ENCODE results near the gene CNBP. TPM values are rescaled to one million over a fixed set of nuclear protein-coding genes. Genes with fewer than 3 reads are reported as not detected.

Gene CNBP
- total RNA-seq, 1 donor from 2014 or later, result 203 TPM

GRCh38 chr3:129211345-129211744 lies 27.6 kb upstream of the CNBP start:
- H3K4me3 Mint-ChIP-seq (ENCODE audit: unreplicated experiment), result peak overlapping the region; percentile 10
- no peaks in the 10 kb centered on the region for H3K27me3 Mint-ChIP-seq (ENCODE audit: unreplicated experiment)
- H3K36me3 Mint-ChIP-seq (ENCODE audit: unreplicated experiment), result no peaks in the 10 kb centered on the region
- H3K9me3 Mint-ChIP-seq (ENCODE audit: unreplicated experiment), result no peaks in the 10 kb centered on the region
- H3K4me1 Mint-ChIP-seq (ENCODE audit: unreplicated experiment), result peaks cover 13% of the 10 kb centered on the region
- TF ChIP-seq CTCF (IDR thresholded peaks at IDR 0.05), result no peak
- H3K27ac Mint-ChIP-seq (ENCODE audit: unreplicated experiment), result peak overlapping the region; percentile 60
- no peak for DNase-seq (ENCODE audit: extremely low spot score, unreplicated experiment)

GRCh38 chr3:129207479-129207878 lies 23.8 kb upstream of the CNBP start:
- no peak overlapping the region for H3K27ac Mint-ChIP-seq (ENCODE audit: unreplicated experiment)
- no peak overlapping the region for H3K4me3 Mint-ChIP-seq (ENCODE audit: unreplicated experiment)
- DNase-seq (ENCODE audit: extremely low spot score, unreplicated experiment), result no peak
- peaks cover 13% of the 10 kb centered on the region for H3K4me1 Mint-ChIP-seq (ENCODE audit: unreplicated experiment)
- TF ChIP-seq CTCF (IDR thresholded peaks at IDR 0.05), result no peak
- H3K9me3 Mint-ChIP-seq (ENCODE audit: unreplicated experiment), result no peaks in the 10 kb centered on the region
- H3K27me3 Mint-ChIP-seq (ENCODE audit: unreplicated experiment), result no peaks in the 10 kb centered on the region
- H3K36me3 Mint-ChIP-seq (ENCODE audit: unreplicated experiment), result no peaks in the 10 kb centered on the region

GRCh38 chr3:129205109-129205832 lies 21.6 kb upstream of the CNBP start:
- no peaks in the 10 kb centered on the region for H3K36me3 Mint-ChIP-seq (ENCODE audit: unreplicated experiment)
- no peaks in the 10 kb centered on the region for H3K9me3 Mint-ChIP-seq (ENCODE audit: unreplicated experiment)
- no peak for TF ChIP-seq CTCF (IDR thresholded peaks at IDR 0.05)
- no peak for DNase-seq (ENCODE audit: extremely low spot score, unreplicated experiment)
- no peaks in the 10 kb centered on the region for H3K27me3 Mint-ChIP-seq (ENCODE audit: unreplicated experiment)
- H3K4me3 Mint-ChIP-seq (ENCODE audit: unreplicated experiment), result no peak overlapping the region
- H3K4me1 Mint-ChIP-seq (ENCODE audit: unreplicated experiment), result peaks cover 3% of the 10 kb centered on the region
- no peak overlapping the region for H3K27ac Mint-ChIP-seq (ENCODE audit: unreplicated experiment)

GRCh38 chr3:129204473-129204872 lies 20.8 kb upstream of the CNBP start:
- no peaks in the 10 kb centered on the region for H3K9me3 Mint-ChIP-seq (ENCODE audit: unreplicated experiment)
- H3K27ac Mint-ChIP-seq (ENCODE audit: unreplicated experiment), result no peak overlapping the region
- H3K36me3 Mint-ChIP-seq (ENCODE audit: unreplicated experiment), result no peaks in the 10 kb centered on the region
- H3K4me1 Mint-ChIP-seq (ENCODE audit: unreplicated experiment), result no peaks in the 10 kb centered on the region
- no peak for DNase-seq (ENCODE audit: extremely low spot score, unreplicated experiment)
- TF ChIP-seq CTCF (IDR thresholded peaks at IDR 0.05), result no peak
- no peak overlapping the region for H3K4me3 Mint-ChIP-seq (ENCODE audit: unreplicated experiment)
- H3K27me3 Mint-ChIP-seq (ENCODE audit: unreplicated experiment), result no peaks in the 10 kb centered on the region

- Mint-ChIP-seq H3K4me3 (ENCODE audit: unreplicated experiment) (no peak overlapping the region), H3K27me3 (ENCODE audit: unreplicated experiment) (no peaks in the 10 kb centered on the region), H3K27ac (ENCODE audit: unreplicated experiment) (no peak overlapping the region), H3K4me1 (ENCODE audit: unreplicated experiment) (peaks cover 20% of the 10 kb centered on the region), H3K36me3 (ENCODE audit: unreplicated experiment) (no peaks in the 10 kb centered on the region), H3K9me3 (ENCODE audit: unreplicated experiment) (no peaks in the 10 kb centered on the region)
- no peak for TF ChIP-seq CTCF (IDR thresholded peaks at IDR 0.05)
- no peak for DNase-seq (ENCODE audit: extremely low spot score, unreplicated experiment)
Measured at GRCh38 chr3:129199366-129199765, 15.7 kb upstream of the CNBP start.
